GM18519 (cell line): ENCODE measurements around the gene CACHD1.
"Not testable (repeated sequence)": the region's sequence is repeated elsewhere in the genome, so short reads cannot be mapped to it uniquely, and the experiment has no call there.

Experiments
- ATAC-seq: cut with Tn5 transposase; IDR thresholded peaks from one replicate; pipeline ENCODE4 v1.9.1; 2021; ENCODE audit warnings: mild to moderate bottlenecking, moderate library complexity; ENCODE audit not compliant: unreplicated experiment, low FRiP score

The CACHD1 gene

DNA sequence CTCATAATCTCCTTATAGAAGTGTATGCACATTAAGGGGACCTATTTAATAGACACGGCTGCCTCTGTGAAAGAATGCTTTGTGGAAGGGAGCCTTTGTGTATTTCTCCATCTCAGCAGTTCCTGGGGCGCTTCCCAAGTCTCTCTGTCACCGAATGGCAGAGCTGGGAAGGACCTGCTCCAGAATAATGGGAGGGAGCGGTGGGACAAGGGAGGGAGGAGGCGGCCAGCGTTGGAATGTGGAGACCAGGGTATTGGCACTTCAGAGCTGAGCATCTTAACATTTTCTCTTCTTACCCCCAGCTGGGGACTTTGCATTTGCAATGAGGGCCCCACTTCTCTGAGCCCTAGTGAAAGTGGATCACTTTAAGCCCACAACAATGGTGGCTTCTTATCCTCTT lies 23.9 kb downstream of the CACHD1 start:
- no peak for ATAC-seq

DNA sequence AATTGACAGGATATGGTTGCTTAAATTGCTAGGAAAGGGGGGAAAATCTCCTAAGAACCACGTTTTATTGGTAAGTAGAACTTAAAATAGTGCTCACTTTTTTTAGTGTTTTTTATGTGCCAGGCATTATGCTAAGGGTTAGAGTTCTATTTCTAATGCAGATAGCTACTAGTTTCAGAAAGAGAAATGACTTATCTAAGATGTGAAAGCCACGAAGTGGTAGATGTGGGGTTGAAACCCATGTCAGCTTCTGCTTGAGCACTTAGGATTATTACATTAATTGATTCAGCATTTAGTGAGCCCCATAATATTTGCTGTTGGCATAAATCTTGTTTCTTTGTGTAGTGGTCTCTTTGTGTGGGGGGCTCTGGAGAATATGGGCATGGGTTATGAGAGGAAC lies 24.7 kb downstream of the CACHD1 start:
- no peak for ATAC-seq

DNA sequence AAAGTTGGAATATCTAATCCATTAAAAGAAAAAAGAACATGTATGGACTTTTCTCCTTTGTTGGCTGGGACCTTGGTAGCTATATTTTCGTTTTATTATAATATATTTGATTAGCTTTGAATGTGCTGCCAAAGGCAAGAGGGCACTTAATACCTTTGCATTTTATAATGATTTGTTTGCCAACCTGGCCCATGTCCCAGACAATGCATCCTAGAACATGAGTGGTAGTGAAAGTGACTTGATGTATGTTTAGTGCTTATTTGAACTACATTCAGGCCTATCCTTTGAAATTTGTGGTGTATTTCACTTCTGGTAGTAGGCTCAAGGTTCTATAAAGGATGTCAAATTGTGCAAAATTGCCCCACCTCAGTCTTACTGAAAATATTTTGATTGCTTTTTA lies 25.9 kb downstream of the CACHD1 start:
- no peak for ATAC-seq

DNA sequence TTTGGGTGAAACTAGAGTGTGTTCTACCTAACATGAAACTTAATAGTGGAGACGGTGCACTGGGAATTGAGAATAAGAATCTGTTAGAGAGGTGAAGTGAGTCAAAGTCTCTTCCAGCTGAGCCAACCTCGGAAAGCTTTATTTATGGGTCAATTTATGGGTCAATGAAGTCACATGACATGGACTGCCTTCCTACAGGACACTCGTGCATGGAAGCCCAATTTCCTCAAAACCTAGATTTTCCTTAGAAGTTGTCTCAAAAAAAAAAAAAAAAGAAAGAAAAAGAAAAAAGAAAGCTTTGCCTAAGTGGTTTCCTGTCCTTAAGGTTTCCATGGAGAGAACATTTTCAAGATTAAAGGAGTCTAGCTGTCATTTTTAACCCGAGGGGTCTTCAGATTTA lies 26.7 kb downstream of the CACHD1 start:
- no peak for ATAC-seq

DNA sequence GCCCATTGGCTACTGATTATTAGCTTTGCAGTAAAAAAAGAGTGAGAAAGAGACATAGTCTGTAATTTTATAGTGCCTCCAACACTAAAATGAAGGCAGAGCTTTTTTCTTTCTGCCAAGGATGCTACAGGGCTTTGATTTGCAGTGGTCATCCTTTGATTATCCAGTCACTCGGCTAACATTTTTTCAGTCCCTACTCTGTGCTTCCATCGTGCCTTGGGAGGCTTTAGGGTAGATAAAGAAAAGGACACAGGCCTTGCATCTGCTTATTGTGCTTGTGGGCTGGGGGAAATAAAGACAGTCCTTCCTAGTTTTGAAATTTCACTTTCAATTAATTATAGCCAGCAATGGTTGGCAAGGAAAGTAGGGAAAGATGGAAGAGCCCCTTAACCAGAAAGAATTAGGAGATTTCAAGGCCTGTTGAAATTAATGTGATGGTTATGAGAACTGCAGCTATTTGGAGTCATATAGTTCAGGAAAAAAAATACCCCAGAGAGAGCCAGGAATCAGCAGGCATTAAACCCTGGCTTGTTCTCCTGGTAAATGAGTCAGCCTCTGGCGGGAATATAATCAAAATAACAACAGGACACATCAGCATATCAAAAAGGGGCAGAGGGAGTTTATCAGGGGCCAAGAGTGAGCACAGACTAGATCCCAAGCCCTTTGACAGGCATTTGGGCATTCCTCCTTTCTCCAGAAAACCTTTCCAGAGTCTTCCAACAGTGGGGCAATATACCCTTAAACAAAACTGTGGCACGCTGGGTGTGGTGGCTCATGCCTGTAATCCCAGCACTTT lies 27.4 kb downstream of the CACHD1 start:
- ATAC-seq = no peak

DNA sequence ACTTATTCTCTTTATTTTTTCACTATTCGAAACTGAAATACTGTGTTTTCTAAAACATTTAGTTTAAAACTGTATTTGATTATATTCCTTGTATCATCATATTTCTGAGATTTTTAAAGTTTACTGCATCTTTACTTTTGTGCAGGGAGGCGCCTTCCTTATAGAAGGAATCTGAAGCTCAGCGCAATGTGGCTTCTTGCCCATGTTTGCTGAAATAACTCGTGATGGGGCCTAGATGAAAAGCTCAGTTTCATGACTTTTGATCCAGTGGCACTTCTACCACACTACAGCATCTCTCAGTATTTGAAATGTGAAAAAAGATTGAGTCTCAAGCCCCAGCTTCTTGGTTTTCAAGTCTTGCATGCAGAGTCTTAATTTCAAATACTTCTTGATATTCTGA lies 28.4 kb downstream of the CACHD1 start:
- ATAC-seq = no peak

DNA sequence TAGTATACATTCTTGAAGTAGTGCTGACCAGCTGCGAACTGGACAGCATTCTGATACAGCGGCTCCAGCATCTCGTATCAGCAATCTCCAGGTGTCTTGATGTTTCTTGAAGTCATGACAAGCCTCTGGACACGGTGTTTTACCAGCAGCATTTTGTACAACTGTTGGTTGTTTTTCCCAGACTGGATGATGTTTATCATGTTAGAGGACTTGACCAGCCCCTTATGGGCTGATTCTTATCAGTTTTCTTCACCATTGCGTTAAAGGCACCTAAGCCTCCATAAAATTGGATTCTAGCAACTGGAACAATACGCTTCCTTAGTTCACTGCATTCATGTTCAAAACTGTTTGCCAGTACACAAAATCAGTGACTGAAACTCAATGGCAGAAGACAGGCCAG lies 29.1 kb downstream of the CACHD1 start:
- no peak for ATAC-seq

DNA sequence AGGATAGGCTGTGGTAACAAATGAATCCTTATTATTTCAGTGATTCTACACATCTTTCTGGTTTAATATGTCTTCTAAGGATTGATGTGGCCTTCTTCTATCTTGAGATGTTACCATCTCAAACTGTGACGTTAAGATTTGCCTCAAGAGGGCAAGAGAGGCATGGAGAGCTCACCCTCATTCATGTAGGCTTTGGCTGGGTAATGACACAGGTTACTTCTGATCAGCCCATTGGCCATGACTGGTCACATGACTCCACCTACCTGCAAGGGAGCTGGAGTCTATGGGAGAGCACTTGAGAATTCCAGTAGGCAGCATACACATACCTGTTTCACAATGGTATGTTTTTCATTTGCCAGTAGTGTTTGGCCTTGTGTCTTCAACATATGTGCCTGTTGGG lies 30.0 kb downstream of the CACHD1 start:
- no peak for ATAC-seq

DNA sequence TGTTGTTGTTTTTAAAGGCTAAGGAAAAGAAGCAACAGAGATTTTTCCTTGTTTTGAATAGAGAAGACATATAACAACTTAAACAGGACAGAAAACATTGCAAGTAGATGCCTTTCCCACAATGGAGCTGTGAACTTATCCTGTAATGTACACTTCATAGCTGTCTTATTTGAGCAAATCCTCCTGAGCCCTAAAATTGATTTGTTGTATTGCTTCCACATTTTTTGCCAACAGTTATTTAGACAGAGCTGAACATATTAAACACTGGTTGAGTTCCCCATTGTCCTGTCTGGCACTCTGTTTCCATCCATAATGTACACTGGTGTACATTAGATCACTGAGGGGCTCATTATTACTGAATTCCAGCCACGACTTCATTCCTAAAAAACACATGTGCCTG lies 32.2 kb downstream of the CACHD1 start:
- ATAC-seq = no peak

DNA sequence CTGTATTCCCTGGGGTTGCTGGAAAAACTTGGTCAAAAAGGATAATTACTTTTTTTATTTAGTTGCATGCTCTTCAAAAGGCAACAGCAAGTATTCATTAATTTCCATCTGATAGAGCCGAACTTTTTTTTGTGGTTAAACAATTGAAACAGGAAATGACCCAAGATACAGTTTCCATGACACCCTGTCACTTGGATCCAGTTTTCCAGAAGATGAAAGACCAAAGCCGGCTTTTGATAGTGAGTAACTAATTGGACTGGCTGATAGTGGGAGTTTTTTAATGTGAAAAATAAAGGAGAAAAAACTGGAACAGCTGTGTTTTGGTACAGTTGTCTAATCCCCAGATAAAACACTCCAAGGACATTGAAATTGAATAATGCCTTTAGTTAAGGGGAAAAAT lies 33.0 kb downstream of the CACHD1 start:
- no peak for ATAC-seq

DNA sequence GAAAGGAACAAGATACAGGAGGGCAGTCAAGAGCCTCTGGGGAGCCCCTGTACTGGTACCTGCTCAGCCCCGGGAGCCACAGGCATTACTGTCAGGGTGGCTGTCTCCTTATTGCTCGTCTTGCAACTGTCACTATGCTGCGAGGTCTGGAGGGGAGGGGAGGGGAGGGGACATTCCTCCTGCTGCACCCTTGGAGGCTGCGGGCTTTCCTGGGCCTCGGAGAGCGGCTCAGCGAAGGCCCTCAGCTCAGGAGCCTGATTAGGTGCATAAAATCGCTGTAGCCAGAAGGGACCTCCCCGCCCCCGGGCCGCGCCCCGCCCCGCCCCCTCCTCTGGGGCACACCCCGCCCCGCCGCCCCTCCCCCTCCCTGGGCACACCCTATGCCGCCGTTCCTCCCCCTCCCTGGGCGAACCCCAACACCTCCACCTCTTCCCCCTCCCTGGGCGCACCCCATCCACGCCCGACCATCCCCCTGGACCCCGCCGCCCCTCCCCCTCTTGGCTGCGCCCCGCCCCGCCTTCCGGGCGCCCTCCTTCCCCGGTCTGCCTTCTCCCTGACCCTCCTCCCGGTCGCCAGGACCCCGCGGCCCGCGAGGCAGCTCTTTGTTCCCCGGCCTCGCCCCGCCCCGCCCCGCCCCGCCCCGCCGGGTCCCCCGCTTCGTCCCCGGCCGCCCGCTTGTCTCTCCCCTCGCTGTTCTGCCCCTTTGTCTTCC lies 35.5 kb downstream of the CACHD1 start:
- no peak for ATAC-seq

DNA sequence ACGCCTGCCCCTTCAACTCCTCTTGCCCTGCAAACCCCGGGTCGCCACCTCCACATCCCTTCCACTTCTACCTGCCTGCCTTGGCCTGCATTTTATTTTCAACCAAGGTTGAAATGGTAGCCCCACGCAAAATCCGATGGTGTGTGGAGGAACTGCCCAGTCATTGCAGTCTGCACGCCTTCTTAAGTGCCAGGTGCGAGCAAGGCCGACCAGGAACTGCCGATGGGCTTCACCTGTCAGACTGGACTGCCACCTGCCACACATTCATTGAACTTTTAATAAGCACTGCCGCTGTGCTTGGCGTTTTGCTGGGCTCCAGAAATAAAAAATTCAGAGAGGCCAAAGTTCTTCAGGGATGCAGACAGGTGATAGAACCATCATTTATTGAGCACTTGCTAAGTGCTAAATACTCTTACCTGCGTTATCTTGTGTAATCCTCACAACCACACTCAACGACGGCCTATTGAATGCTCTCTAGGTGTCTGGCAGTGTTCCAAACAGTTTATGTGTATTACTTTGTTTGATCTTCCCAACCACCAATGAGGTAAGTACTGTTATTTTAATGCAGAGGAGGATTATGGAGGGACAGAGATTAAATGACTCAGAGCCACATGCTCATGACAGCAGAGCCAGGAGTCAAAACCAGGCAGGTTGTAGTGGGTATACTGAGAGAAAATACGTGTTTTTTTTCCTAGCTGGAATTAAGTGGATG lies 36.2 kb downstream of the CACHD1 start:
- no peak for ATAC-seq

DNA sequence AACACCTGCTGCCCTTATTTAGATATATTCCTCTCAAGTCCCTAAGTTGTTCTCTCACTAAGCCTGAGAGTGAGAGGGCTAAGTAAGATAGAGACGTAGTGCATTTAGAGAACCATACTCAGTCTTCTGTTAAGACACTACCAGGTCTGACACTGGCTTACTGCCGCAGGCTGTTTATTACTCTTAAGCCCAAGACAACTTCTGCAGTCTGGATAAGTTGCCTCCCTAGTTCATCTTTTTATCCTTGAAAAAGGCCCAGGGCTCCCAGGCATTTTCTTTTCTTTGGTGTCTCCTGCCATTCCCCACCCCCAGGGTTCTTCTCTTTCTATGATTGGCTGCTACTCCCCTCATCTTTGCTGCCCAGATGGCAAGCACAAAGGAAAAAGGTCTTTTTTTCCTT lies 38.7 kb downstream of the CACHD1 start:
- no peak for ATAC-seq

DNA sequence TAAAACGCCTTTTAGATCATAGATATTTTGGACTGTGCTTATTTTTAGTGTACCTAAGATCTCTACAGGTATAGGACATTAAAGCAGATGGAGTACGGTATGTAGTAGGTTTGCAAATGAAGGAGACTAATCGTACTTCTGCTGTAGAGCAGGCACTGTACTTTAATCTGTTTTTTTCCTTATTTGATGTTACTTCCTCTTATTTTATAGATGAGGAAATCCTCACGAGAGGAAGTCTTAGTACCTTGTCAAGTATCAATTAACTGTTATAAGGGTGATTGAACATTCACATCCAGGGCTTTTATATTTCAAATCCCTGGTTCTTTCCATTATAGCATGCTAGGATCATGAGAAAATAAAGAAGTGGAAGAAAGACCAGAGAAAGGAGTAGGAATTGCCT lies 41.1 kb downstream of the CACHD1 start:
- ATAC-seq = no peak

DNA sequence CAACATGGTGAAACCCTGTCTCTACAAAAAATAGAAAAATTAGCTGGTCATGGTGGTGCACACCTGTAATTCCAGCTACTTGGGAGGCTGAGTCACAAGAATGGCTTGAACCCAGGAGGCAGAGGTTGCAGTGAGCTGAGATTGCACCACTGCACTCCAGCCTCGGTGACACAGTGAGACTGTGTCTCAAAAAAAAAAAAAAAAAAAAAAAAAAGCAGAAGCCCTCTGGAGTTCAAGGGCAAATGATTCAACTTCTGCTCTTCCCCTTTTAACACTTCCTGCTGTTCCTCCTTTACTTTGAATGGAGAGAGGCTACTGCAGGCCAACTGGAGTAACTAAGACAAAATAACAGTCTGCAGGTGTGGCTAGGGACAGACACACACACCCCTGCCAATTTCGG lies 42.3 kb downstream of the CACHD1 start:
- not testable (repeated sequence) for ATAC-seq

DNA sequence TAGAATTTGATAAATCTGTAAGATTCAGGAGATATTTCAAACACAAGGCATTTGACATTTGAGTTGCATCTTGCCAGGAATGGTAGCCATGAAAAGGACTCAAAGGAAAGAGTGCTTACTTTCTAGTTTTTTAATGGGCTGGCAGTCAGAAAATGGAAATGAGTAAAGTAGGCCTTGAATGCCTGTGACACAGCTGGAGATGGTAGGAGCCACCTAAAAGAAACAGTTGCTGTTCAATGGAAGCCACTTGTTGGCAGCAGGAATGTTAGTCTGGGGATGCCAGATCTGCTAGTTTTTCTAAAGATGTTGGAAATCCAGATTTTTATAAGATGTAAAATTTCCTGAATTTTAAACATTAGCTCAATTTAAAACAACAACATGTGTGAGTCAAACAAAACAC lies 43.6 kb downstream of the CACHD1 start:
- no peak for ATAC-seq

DNA sequence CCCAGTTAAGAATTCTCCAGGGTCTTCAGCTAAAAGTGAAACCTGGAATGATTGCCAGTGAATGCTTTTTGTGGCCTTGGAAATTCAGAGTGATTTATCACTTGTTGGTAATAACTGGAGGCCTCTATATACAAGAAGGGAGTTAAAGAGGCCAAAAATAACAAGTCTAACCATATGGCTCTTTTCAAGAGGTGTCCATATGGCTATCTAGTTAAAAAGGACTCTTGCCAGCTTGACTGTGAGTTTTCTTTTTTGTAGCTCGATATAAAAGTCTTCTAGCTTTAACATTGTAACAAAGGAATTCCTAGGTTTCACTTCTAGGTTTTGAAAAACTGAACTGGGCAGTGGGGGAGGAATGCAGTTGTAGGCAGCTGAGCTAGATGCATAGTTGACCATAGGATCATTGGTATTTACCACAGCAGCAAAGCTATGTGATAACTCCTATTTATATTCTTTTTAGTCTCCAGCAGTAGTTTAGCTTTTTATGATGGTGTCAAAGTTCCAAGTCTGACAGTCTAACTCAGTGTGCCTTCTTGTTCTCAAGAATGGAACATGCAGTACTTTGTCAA lies 44.4 kb downstream of the CACHD1 start:
- no peak for ATAC-seq

DNA sequence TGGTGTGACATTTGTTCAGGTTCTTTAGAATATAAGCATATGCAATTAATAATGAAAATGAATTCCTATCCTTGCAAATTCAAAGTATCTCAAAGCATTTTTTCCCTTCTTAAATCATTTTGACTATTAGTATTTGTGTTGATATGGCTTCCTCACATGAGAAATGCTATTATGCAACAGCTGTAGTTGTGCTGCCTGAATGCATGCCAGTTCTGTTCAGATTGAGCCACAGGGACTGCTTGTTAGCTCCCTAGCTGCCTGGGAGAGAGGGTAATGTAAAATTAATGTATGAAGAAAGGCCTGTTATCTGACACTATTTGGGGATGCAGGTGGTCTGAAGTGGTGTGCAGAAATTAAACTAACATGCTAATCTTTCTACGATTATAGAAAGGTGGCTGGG lies 45.5 kb downstream of the CACHD1 start:
- ATAC-seq = no peak

DNA sequence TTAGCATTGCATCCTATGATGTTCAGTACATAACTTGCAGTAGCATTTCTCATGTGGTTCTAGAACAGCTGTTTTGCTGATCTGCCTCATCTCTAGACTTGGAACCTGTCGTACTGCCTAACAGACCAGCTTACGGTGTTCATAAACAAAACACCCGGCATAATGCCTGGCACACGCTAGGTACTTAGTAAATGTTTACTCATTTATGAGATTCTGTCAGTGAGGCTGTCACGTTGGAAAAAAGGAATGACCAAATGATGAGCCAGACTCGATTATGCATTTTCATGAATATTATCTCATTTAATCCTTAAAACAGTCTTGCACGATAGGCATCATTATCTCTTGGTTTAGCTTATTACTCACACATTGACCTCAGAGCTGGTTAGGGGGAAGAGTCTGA lies 46.4 kb downstream of the CACHD1 start:
- ATAC-seq = no peak

DNA sequence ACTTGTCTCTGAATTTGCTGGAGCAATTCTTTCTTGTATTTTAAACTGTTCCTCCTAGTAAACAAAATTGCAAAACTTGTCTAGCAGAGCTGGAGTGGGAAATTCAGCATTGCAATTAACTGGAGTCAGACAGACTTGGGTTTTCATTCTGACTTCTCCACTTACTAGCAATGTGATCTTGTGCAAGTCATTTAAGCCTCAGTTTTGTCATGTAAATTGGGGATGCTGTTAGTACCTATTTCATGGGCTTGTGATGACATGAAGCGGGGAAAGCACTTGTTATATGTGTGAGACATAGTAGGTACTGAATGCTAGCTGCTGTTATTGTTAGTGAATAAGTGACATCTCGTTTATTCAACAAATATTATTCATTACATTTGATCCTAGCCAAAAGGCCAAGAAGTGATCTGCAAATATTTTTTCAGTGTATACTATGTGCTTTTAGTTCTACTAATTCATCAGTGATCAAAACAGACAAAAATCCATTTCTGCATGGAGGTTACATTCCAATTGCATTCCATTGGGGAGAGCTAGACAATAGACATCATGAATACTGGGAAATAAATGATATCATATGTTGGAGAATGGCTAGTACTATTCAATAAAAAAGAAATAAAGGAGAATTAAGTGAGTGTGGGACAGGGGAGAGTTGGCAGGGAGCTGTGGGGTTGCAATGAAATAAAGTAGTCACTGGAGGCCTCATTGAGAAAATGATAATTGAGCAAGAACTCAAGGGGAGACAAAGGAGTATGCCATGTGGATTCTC lies 47.1 kb downstream of the CACHD1 start:
- ATAC-seq = no peak

DNA sequence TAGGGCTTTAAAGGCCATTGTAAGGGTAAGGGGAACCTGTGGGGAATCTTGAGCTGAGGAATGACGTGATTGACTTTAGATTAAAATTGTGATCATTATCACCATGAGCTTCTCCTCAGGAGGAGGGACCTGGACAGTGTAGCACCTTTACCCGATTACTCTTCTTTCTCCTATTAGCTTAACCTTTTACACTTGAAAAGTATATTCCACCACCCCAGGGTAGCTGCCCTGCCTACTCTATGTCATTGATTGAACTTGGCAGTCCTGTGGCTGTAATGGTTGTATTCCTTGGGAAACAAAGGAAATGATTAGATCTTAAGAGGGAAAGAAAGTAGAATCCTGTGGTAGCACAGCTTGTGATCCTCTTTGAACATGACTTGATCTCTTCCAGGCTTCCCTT lies 47.7 kb downstream of the CACHD1 start:
- no peak for ATAC-seq
